HepG2 (cell line): Measurements from ENCODE around the gene GPR155. TPM values are rescaled to one million over a fixed set of nuclear protein-coding genes. Genes with fewer than 3 reads are reported as not detected.

Experiments
- GATAD2A ChIP-seq: IDR thresholded peaks from 2 replicates; pipeline ENCODE4 v1.6.1; 2016
- NCOR1 ChIP-seq: fragments of 200-600 bp; sonication (generic); IDR thresholded peaks from 2 replicates; pipeline ENCODE4 v1.7.0; 2017; ENCODE audit warnings: antibody characterized with exemption, low read length, borderline replicate concordance
- NFRKB ChIP-seq: fragments of 450-650 bp; IDR thresholded peaks from 2 replicates; pipeline ENCODE4 v1.6.1; 2017
- SNAPC2 ChIP-seq: sonication (generic); formaldehyde crosslinking; IDR thresholded peaks from 2 replicates; pipeline ENCODE4 v1.8.1; 2022; ENCODE audit warnings: mild to moderate bottlenecking, missing genetic modification reagents
- ZBTB14 ChIP-seq: sonication (generic); formaldehyde crosslinking; IDR thresholded peaks from 2 replicates; pipeline ENCODE4 v1.4.0; 2020; ENCODE audit warnings: missing genetic modification reagents
- ZNF407 ChIP-seq: sonication (generic); formaldehyde crosslinking; IDR thresholded peaks from one replicate; pipeline ENCODE4 v1.5.1; 2020; ENCODE audit warnings: mild to moderate bottlenecking, missing genetic modification reagents; ENCODE audit errors: not compliant biosample characterization
- ZNF614 ChIP-seq: IDR thresholded peaks from 2 replicates; pipeline ENCODE4 v1.6.1; 2018; ENCODE audit warnings: missing biosample characterization, missing genetic modification reagents, inconsistent platforms, borderline replicate concordance
- ZNF761 ChIP-seq: sonication (generic); formaldehyde crosslinking; conservative IDR thresholded peaks from 2 replicates; pipeline ENCODE4 v1.4.0; 2020; ENCODE audit warnings: mild to moderate bottlenecking, missing genetic modification reagents
- polyA plus RNA-seq, 8 experiments: library from polyadenylated mRNA; depleted of rRNA in 3 of 8; stranded (reverse) in 7 of 8; unstranded in 1 of 8; fragments of >200 nt; fragmentation: Illumina TruSeq in 4 of 8; extraction: Trizol in 4 of 8; gene quantifications; 2 replicates each; pipeline versions ENCODE4 v1.2.1 to v1.2.3, GENCODE V29; 2011 to 2016; ENCODE audit warnings: low read depth in 4 of 8, missing spikeins in 1 of 8, mixed read lengths in 1 of 8; ENCODE audit not compliant: insufficient read depth in 1 of 8
- total RNA-seq, 5 experiments: library from RNA; depleted of rRNA; stranded (reverse); fragments of >200 nt; fragmentation: Illumina TruSeq; extraction: Trizol; gene quantifications; 2 replicates each; pipeline ENCODE4 v1.2.3, GENCODE V29; 2016; ENCODE audit warnings: low read depth in 1 of 5
- TF ChIP-seq, protein P1 (sequence below): sonication (generic); formaldehyde crosslinking; conservative IDR thresholded peaks from 2 replicates; pipeline ENCODE4 v1.4.0; 2020; ENCODE audit warnings: missing genetic modification reagents
- TF ChIP-seq, protein P2 (sequence below): sonication (generic); formaldehyde crosslinking; IDR thresholded peaks from 2 replicates; pipeline ENCODE4 v1.4.0; 2020; ENCODE audit warnings: missing genetic modification reagents

The GPR155 gene
- total and polyA plus RNA-seq, 2 of the 13 experiments (the other 11 are each of a cell fraction or from before 2014, with no cell fraction given): 0.15 to 0.49 TPM

DNA sequence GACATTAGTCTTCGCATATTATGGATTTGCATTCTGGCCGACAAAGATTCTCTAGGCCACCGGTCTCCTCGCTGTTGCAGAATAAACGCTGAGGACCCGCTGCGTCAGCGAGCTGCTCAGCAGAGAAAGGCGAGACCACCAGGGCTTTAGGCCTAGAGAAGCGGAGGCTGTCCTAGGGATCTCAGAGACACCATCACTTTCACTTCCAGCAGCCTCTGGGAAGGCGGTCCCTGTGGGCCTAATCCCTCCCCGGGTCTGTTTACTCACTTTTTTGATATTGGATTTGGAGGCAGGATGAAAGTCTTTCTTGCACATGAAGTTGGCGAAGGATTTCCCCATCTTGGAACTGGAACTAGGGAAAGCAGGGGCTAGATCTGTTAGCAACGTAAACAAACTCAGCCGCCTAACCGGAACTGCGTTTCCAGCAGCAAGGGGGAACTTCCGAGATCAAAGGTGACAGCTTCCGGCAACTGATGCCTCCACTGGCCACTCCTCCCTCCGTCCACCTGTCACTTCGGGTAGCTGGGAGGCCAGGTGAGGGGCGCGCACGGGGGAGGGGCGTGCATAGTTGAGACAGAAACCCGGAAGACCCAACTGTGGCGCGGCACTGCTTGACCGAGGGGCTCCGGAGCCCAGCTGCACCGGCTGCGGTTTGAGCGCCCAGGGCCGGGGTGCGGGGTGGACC lies 91.4 kb downstream of the GPR155 start, which contains the start of gene SCRN3 (continued):
- TF ChIP-seq ZNF407 (CRISPR knock-in tag) (peak; percentile 60), ZNF761 (CRISPR knock-in tag) (no peak), NCOR1 (peak; percentile 38; the same call in 1 of the 2 replicates), NFRKB (no peak), GATAD2A (CRISPR knock-in tag) (peak; percentile 68; the same call in 1 of the 2 replicates), SNAPC2 (CRISPR knock-in tag) (0 out of 2 replicates have a peak, but pooled peaks have one; percentile 51), ZBTB14 (CRISPR knock-in tag) (no peak), ZNF614 (CRISPR knock-in tag) (peak; percentile 68)
- TF ChIP-seq, protein P1, sequence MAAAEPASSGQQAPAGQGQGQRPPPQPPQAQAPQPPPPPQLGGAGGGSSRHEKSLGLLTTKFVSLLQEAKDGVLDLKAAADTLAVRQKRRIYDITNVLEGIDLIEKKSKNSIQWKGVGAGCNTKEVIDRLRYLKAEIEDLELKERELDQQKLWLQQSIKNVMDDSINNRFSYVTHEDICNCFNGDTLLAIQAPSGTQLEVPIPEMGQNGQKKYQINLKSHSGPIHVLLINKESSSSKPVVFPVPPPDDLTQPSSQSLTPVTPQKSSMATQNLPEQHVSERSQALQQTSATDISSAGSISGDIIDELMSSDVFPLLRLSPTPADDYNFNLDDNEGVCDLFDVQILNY (CRISPR knock-in tag): no peak
- TF ChIP-seq, protein P2, sequence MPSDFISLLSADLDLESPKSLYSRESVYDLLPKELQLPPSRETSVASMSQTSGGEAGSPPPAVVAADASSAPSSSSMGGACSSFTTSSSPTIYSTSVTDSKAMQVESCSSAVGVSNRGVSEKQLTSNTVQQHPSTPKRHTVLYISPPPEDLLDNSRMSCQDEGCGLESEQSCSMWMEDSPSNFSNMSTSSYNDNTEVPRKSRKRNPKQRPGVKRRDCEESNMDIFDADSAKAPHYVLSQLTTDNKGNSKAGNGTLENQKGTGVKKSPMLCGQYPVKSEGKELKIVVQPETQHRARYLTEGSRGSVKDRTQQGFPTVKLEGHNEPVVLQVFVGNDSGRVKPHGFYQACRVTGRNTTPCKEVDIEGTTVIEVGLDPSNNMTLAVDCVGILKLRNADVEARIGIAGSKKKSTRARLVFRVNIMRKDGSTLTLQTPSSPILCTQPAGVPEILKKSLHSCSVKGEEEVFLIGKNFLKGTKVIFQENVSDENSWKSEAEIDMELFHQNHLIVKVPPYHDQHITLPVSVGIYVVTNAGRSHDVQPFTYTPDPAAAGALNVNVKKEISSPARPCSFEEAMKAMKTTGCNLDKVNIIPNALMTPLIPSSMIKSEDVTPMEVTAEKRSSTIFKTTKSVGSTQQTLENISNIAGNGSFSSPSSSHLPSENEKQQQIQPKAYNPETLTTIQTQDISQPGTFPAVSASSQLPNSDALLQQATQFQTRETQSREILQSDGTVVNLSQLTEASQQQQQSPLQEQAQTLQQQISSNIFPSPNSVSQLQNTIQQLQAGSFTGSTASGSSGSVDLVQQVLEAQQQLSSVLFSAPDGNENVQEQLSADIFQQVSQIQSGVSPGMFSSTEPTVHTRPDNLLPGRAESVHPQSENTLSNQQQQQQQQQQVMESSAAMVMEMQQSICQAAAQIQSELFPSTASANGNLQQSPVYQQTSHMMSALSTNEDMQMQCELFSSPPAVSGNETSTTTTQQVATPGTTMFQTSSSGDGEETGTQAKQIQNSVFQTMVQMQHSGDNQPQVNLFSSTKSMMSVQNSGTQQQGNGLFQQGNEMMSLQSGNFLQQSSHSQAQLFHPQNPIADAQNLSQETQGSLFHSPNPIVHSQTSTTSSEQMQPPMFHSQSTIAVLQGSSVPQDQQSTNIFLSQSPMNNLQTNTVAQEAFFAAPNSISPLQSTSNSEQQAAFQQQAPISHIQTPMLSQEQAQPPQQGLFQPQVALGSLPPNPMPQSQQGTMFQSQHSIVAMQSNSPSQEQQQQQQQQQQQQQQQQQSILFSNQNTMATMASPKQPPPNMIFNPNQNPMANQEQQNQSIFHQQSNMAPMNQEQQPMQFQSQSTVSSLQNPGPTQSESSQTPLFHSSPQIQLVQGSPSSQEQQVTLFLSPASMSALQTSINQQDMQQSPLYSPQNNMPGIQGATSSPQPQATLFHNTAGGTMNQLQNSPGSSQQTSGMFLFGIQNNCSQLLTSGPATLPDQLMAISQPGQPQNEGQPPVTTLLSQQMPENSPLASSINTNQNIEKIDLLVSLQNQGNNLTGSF (CRISPR knock-in tag): no peak; the same call in 1 of the 2 replicates
